Choroid plexus epithelial cell (primary cell): ENCODE data around the gene HMX1.

Experiments
- DNase-seq: peaks from one replicate; pipeline ENCODE4 v3.0.0-alpha.2; 2010; ENCODE audit warnings: low read depth
- H3K4me3 ChIP-seq: 2 replicates; pipeline ENCODE4 v1.5.1; 2011; ENCODE audit warnings: low read depth, mild to moderate bottlenecking, control low read depth, low read length, moderate library complexity
- TF ChIP-seq, protein P1 (sequence below): conservative IDR thresholded peaks from 2 replicates; pipeline ENCODE4 v1.5.1; 2011; ENCODE audit warnings: low read depth, mild to moderate bottlenecking, control low read depth, inconsistent platforms, low read length, moderate library complexity

Gene HMX1

DNA sequence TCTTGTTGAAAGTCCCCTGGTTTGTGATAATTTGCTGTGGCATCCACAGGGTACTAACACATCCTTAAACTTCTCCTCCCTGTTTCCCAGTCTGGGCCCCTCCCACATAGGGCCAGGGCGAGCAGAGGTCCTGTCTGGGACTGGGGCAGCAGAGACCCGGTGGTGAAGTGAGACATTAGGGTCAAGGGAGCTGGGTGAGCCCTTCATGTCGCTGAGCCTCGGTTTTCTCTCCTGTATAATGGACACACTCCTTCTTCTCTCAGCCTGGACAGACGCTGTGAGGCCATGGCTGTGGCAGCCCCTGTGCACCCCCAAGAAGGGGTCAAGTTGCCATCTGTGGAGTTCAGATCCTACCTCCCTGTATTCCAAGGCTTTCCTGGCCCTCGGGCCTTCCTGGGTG, 33.0 kb upstream of the HMX1 start:
- DNase-seq: no peak
- TF ChIP-seq, protein P1, sequence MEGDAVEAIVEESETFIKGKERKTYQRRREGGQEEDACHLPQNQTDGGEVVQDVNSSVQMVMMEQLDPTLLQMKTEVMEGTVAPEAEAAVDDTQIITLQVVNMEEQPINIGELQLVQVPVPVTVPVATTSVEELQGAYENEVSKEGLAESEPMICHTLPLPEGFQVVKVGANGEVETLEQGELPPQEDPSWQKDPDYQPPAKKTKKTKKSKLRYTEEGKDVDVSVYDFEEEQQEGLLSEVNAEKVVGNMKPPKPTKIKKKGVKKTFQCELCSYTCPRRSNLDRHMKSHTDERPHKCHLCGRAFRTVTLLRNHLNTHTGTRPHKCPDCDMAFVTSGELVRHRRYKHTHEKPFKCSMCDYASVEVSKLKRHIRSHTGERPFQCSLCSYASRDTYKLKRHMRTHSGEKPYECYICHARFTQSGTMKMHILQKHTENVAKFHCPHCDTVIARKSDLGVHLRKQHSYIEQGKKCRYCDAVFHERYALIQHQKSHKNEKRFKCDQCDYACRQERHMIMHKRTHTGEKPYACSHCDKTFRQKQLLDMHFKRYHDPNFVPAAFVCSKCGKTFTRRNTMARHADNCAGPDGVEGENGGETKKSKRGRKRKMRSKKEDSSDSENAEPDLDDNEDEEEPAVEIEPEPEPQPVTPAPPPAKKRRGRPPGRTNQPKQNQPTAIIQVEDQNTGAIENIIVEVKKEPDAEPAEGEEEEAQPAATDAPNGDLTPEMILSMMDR: no peak
- no peak overlapping the region for H3K4me3 ChIP-seq

DNA sequence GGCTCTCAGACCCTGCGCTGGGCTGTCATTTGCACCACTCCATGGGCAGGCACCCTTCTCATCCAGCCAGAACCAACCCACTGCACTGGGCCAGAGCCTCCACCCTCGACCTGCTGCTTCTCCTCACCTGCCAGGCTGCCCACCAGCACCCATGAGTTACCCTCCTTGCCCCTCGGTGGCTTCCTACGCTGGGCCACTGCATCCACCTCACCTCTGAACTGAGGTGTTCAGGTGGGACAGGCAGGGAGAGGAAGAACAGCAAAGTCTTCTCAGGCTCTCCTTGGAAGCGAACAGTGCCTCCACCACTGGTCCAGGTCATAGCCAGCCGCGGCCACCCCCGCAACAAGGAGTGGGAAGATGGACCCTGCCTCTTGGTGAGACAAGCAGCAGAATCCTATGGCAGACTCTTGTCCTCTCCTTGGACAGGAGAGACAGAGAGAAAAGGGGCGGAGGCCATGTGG, 32.4 kb upstream of the HMX1 start:
- H3K4me3 ChIP-seq: no peak overlapping the region
- TF ChIP-seq, protein P1: no peak
- DNase-seq: no peak

DNA sequence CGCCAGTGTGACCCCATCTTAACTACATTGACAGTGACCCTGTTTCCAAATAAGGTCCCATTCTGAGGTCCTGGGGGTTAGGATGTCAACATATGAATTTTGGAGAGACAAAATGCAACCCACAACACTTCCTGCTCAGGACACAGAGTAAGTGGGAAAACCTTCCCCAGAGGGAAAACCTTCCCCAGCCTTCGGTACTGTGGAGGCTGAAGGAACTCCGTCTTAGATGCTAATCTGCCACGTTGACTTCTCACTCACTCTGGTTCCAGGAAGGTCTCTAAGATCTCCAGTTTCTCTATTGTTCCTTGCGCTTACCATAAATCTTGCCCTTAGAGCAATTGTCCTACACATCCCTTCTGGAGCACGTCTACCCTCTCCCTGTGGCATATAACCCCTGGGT, 29.7 kb upstream of the HMX1 start:
- no peak for DNase-seq
- TF ChIP-seq, protein P1: no peak
- no peak overlapping the region for H3K4me3 ChIP-seq

GRCh38 chr4:8900588-8900987, 28.9 kb upstream of the HMX1 start:
- DNase-seq: no peak
- H3K4me3 ChIP-seq: no peak overlapping the region
- TF ChIP-seq, protein P1: no peak

DNA sequence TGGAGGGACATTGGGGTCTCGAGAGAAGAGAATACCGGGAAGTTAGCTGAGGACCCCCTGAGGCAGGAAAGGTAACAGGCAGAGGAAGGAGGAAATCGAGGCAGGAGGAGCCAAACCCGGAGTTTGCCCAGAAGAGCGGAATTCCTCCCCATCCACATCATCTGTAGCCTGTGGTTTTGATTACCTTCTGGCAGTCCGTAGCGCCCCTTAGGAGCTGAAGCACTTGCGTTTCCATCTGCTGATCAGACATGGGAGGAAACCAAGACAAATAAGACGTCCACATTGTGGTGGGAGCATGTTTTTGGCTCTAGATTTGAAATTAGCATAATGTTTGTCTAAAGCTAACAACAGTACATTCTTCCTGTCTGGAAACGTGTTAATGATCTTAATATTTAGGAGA, 26.8 kb upstream of the HMX1 start:
- TF ChIP-seq, protein P1: no peak
- DNase-seq: no peak
- H3K4me3 ChIP-seq: no peak overlapping the region

GRCh38 chr4:8897251-8898167, 25.9 kb upstream of the HMX1 start:
- TF ChIP-seq, protein P1: no peak
- no peak for DNase-seq
- H3K4me3 ChIP-seq: no peak overlapping the region

DNA sequence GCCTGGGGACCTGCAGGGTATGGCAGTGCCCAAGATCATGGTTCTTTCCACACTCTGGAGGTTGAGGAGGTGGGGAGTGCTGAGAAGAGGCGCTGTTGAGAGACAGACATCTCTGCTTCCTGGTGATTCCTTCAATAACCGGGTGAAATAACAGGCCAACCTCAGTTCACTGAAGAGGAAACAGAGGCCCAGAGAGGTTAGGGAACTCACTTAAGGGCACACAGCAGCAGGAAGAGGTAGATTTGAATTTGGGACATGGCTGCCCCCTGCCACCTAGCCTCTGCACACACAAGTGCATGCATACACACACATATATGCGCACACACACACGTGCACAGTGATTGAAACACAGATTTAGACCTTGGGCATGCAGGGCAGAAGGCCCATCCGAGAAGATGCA, 24.9 kb upstream of the HMX1 start:
- TF ChIP-seq, protein P1: no peak
- H3K4me3 ChIP-seq: no peak overlapping the region
- no peak for DNase-seq
